Stimulated activated CD8-positive, alpha-beta memory T cell treated with anti-CD3 and anti-CD28 coated beads, Interleukin-7, amount 100 ng/mL, for 4 hours (primary cell): ENCODE results near the gene LYRM1.
"Not testable (repeated sequence)": the region's sequence is repeated elsewhere in the genome, so short reads cannot be mapped to it uniquely, and the experiment has no call there.

ENCODE experiments used
- DNase-seq, 2 donors: peaks; one replicate each; pipeline ENCODE4 v3.0.0-alpha.2; 2020; ENCODE audit warnings: low read depth in 2 of 2

The LYRM1 gene

GRCh38 chr16:20901436-20902112 is 1.0 kb downstream of the LYRM1 start:
- DNase-seq: no peak

GRCh38 chr16:20902426-20902825 is 1.9 kb downstream of the LYRM1 start:
- DNase-seq: no peak

GRCh38 chr16:20903116-20903898 is 2.7 kb downstream of the LYRM1 start:
- no peak for DNase-seq

- no peak for DNase-seq
These were observed 3.4 kb downstream of the LYRM1 start for GRCh38 chr16:20903899-20904506.

GRCh38 chr16:20904507-20905081 is 4.0 kb downstream of the LYRM1 start:
- no peak for DNase-seq

GRCh38 chr16:20905576-20905975 is 5.0 kb downstream of the LYRM1 start:
- no peak for DNase-seq

GRCh38 chr16:20906341-20907255 is 6.0 kb downstream of the LYRM1 start:
- no peak for DNase-seq

- no peak for DNase-seq
These were observed 10.3 kb downstream of the LYRM1 start for GRCh38 chr16:20910781-20911321.

GRCh38 chr16:20911361-20911760 is 10.8 kb downstream of the LYRM1 start:
- DNase-seq: no peak

- DNase-seq: no peak
These were observed 15.7 kb downstream of the LYRM1 start for GRCh38 chr16:20916289-20916688.

- DNase-seq: no peak
These were observed 16.4 kb downstream of the LYRM1 start for GRCh38 chr16:20916942-20917341.

- no peak for DNase-seq
These were observed 18.1 kb downstream of the LYRM1 start for GRCh38 chr16:20918486-20919239.

- DNase-seq: no peak
These were observed 19.5 kb downstream of the LYRM1 start for GRCh38 chr16:20920091-20920490.

- no peak for DNase-seq
These were observed 20.2 kb downstream of the LYRM1 start for GRCh38 chr16:20920799-20921198.

- DNase-seq: no peak
These were observed 23.3 kb downstream of the LYRM1 start for GRCh38 chr16:20923876-20924275.

- no peak for DNase-seq
These were observed 25.2 kb downstream of the LYRM1 start for GRCh38 chr16:20925751-20926150.

- DNase-seq: no peak
These were observed 28.3 kb downstream of the LYRM1 start for GRCh38 chr16:20928774-20929411.

GRCh38 chr16:20929676-20930364 is 29.2 kb downstream of the LYRM1 start:
- not testable (repeated sequence) for DNase-seq

GRCh38 chr16:20930365-20930690 is 29.8 kb downstream of the LYRM1 start:
- no peak for DNase-seq
